BJ (cell line): ENCODE results near the gene MORN4. TPM values are rescaled to one million over a fixed set of nuclear protein-coding genes. Genes with fewer than 3 reads are reported as not detected.
"Not testable (repeated sequence)": the region's sequence is repeated elsewhere in the genome, so short reads cannot be mapped to it uniquely, and the experiment has no call there.

Experiments
- CTCF ChIA-PET: fragments of 350-600 bp; formaldehyde crosslinking; extraction: SDS; loops from one replicate; lab custom pipeline; 2021; ENCODE audit warnings: antibody characterized with exemption, inconsistent platforms; lab: Yijun Ruan, JAX
- POLR2A ChIA-PET: fragments of 300-600 bp; sonication (Branson Sonifier 250); formaldehyde crosslinking; extraction: SDS; loops from one replicate; lab custom pipeline; 2021; ENCODE audit warnings: antibody characterized with exemption; lab: Charles Lee
- DNase-seq: peaks from one replicate; pipeline ENCODE4 v3.0.0-alpha.2; 2011; ENCODE audit warnings: low read depth
- H3K27me3 ChIP-seq: 2 replicates; pipeline ENCODE4 v1.6.0; 2011; ENCODE audit warnings: low read length; ENCODE audit not compliant: control insufficient read depth, insufficient read depth
- H3K36me3 ChIP-seq: 2 replicates; pipeline ENCODE4 v1.5.1; 2011; ENCODE audit warnings: low read length; ENCODE audit not compliant: control insufficient read depth, insufficient read depth
- H3K4me3 ChIP-seq: 2 replicates; pipeline ENCODE4 v1.5.1; 2011; ENCODE audit warnings: low read depth, mild to moderate bottlenecking, control low read depth, low read length
- polyA plus RNA-seq: library from polyadenylated mRNA; depleted of rRNA; stranded (reverse); fragments of >200 nt; gene quantifications from 2 replicates; pipeline ENCODE4 v1.2.3, GENCODE V29; 2011
- TF ChIP-seq, protein P1 (sequence below): IDR thresholded peaks from 2 replicates; pipeline ENCODE4 v1.5.1; 2011; ENCODE audit warnings: low read depth, mild to moderate bottlenecking, control low read depth, inconsistent platforms, low read length, moderate library complexity; ENCODE audit not compliant: insufficient read depth

MORN4 gene
- polyA plus RNA-seq, 1 experiment = 13.8 TPM

DNA sequence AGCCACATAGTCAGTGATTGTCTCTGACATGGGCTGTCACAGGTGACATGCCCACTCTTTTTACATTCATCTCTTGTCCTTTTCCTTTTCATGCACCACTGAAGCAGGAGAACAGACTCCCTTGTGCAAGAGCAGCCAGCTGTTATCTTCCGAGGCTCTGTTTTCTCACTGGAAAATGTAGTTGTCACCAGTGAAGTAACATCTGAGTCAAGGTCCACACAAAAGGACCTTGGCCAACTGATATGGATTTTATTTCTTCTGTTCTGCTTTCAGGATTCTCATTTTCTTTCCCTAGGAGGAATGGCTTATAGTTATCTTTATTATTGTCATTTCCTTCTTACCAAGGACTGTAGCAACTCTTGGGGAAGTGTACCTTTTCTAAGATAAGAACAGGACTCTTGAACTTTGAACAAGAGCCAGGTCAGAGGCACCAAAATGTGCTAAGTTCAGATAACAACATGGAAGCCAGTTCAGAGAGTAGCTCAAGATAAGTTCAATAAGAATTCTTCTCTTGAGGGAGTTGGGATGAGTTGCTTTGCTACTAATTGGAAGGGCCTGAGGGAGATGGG, 31.1 kb upstream of the MORN4 start:
- TF ChIP-seq, protein P1, sequence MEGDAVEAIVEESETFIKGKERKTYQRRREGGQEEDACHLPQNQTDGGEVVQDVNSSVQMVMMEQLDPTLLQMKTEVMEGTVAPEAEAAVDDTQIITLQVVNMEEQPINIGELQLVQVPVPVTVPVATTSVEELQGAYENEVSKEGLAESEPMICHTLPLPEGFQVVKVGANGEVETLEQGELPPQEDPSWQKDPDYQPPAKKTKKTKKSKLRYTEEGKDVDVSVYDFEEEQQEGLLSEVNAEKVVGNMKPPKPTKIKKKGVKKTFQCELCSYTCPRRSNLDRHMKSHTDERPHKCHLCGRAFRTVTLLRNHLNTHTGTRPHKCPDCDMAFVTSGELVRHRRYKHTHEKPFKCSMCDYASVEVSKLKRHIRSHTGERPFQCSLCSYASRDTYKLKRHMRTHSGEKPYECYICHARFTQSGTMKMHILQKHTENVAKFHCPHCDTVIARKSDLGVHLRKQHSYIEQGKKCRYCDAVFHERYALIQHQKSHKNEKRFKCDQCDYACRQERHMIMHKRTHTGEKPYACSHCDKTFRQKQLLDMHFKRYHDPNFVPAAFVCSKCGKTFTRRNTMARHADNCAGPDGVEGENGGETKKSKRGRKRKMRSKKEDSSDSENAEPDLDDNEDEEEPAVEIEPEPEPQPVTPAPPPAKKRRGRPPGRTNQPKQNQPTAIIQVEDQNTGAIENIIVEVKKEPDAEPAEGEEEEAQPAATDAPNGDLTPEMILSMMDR = no peak
- DNase-seq = no peak
- CTCF ChIA-PET = interaction anchor here (0.9 to 3.9 kb wide), 3 partner anchors 12 to 92 kb away, joined by 3 to 13 read pairs (median 4); partner anchors contain the start of gene ANKRD2
- peaks cover 14% of the 10 kb centered on the region for H3K36me3 ChIP-seq
- no peaks in the 10 kb centered on the region for H3K27me3 ChIP-seq
- H3K4me3 ChIP-seq = no peak overlapping the region
- POLR2A ChIA-PET = no interaction called here

DNA sequence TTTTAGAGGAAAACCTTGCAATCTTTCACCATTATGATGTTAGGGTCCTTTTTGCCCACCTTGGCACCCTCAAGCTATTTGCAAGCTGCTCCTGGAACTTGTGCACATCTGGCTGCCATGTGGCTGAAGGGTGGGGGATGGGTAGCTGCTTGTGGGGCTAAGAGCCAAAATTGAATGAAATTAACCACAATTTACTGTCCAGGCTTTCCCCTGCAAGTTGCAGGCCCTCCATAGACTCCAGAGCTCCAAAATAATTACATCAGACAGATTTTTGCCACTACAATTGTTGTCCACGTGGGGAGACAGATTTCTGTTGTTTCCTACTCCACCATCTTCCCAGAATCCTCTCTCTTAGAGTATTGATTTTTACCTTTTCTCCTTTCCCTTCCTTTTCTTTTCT, 26.3 kb upstream of the MORN4 start:
- DNase-seq = peak; percentile 44
- CTCF ChIA-PET = interaction anchor here (0.6 to 1.2 kb wide), 4 partner anchors 16 to 192 kb away, joined by 3 to 5 read pairs (median 4); no protein-coding TSS in a partner anchor

DNA sequence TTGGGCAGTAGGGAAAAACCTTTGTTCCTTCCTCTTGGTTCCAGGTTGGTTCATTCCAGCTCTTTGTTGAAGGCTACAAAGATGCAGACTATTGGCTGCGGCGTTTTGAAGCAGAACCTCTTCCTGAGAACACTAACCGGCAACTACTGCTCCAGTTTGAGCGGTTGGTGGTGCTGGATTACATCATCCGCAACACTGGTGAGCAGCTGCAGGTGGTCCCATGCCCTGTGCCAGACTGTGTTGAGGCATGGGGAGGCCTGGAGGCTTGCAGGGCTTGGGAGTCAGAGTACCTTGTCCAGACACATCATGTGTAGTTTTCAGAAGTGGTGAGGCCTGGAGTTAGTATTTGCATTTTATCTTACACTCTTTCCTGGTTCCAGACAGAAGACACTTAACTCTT, 23.5 kb upstream of the MORN4 start:
- CTCF ChIA-PET = interaction anchor here (0.6 kb wide), 1 partner anchor 371 kb away, joined by 3 read pairs; no protein-coding TSS in a partner anchor
- no peak for DNase-seq
- Histone ChIP-seq H3K27me3 (no peaks in the 10 kb centered on the region), H3K36me3 (peaks cover 9% of the 10 kb centered on the region), H3K4me3 (no peak overlapping the region)
- TF ChIP-seq, protein P1 = no peak
- POLR2A ChIA-PET = no interaction called here

More for the DNA sequence above, 26.3 kb upstream of the MORN4 start:
- POLR2A ChIA-PET = no interaction called here
- TF ChIP-seq, protein P1 = no peak
- Histone ChIP-seq H3K4me3 (no peak overlapping the region), H3K36me3 (peaks cover 12% of the 10 kb centered on the region), H3K27me3 (no peaks in the 10 kb centered on the region)

DNA sequence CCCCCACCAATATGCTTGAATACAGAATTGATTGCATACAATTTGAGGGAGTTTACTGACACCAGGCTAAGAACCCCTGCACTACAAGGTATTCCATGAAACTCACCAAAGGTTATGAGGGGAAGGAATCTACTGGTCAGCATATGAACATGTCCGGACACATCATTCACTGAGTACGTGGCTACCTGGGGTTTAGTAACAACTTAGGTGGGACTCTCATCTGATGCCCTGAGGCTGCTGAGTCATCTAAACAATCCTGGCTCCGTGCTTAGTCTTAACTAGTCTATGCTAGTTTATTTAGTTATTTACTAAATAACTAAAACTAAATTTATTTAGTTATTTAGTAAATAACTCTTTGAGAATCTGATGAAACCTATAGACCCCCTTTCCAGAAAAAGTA, 18.5 kb upstream of the MORN4 start:
- Histone ChIP-seq H3K27me3 (no peaks in the 10 kb centered on the region), H3K36me3 (peaks cover 5% of the 10 kb centered on the region), H3K4me3 (no peak overlapping the region)
- no peak for DNase-seq
- TF ChIP-seq, protein P1 = no peak
- CTCF ChIA-PET = no interaction called here
- POLR2A ChIA-PET = no interaction called here

DNA sequence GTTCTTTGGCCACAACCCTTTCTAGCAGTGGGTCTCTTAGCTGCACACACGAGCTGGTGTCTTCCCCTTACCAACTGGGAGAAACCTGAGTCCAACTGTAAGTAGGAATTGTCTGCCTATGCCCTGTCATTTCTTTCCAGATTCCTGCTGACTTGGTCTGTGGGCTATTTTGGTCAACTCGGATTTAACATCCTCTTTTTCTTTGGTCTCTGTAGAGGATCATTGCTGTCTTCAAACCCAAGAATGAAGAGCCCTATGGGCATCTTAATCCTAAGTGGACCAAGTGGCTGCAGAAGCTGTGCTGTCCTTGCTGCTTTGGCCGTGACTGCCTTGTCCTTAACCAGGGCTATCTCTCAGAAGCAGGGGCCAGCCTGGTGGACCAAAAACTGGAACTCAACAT, 17.4 kb upstream of the MORN4 start:
- ChIA-PET POLR2A (no interaction called here), CTCF (no interaction called here)
- no peaks in the 10 kb centered on the region for H3K27me3 ChIP-seq
- no peak overlapping the region for H3K4me3 ChIP-seq
- H3K36me3 ChIP-seq = peaks cover 2% of the 10 kb centered on the region
- TF ChIP-seq, protein P1 = no peak
- no peak for DNase-seq

DNA sequence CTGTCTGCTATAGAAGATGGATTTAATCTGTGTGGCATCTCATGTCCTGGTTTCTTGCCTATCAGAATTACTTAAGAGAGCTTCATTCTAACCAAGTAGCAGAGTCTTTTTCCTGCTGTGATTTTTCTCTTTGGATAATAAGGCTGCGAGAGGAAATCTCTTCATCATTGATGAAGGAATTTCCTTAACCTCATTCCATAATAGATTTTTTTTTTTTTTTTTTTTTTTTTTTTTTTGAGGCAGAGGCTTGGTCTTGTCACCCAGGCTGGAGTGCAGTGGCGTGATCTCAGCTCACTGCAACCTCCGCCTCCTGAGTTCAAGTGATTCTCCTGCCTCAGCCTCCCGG, 16.1 kb upstream of the MORN4 start:
- POLR2A ChIA-PET = interaction anchor here (0.6 kb wide), 1 partner anchor 115 kb away, joined by 3 read pairs; no protein-coding TSS in a partner anchor
- not testable (repeated sequence) for H3K36me3 ChIP-seq, DNase-seq, H3K27me3 ChIP-seq, H3K4me3 ChIP-seq
- CTCF ChIA-PET = interaction anchor here (0.9 to 1.1 kb wide), 2 partner anchors 9 to 31 kb away, joined by 3 read pairs; partner anchors contain the start of gene PI4K2A
